WERI-Rb-1 (cell line): ENCODE measurements around the gene C1orf198.

Experiments used
- DNase-seq: peaks from one replicate; pipeline ENCODE4 v3.0.0-alpha.2; 2020
- H3K27ac ChIP-seq: fragments of 250-450 bp; sonication (Bioruptor Pico); 2 replicates; pipeline ENCODE4 v1.5.1; 2020; ENCODE audit warnings: mild to moderate bottlenecking, moderate library complexity
- H3K27me3 ChIP-seq: fragments of 250-450 bp; sonication (Bioruptor Pico); 2 replicates; pipeline ENCODE4 v1.5.1; 2021; ENCODE audit warnings: mild to moderate bottlenecking, low read depth, moderate library complexity; ENCODE audit not compliant: insufficient read depth, severe bottlenecking
- H3K36me3 ChIP-seq: fragments of 250-450 bp; sonication (Bioruptor Pico); 2 replicates; pipeline ENCODE4 v1.5.1; 2020; ENCODE audit warnings: mild to moderate bottlenecking, moderate library complexity
- H3K4me3 ChIP-seq: 2 replicates; pipeline ENCODE4 v1.5.1; 2011; ENCODE audit warnings: low read depth, mild to moderate bottlenecking, control low read depth, low read length
- H3K9me3 ChIP-seq: fragments of 250-450 bp; sonication (Bioruptor Pico); 2 replicates; pipeline ENCODE4 v1.5.1; 2021; ENCODE audit warnings: mild to moderate bottlenecking, moderate library complexity; ENCODE audit not compliant: severe bottlenecking
- TF ChIP-seq, protein P1 (sequence below): IDR thresholded peaks from 2 replicates; pipeline ENCODE4 v1.5.1; 2011; ENCODE audit warnings: low read depth, mild to moderate bottlenecking, control low read depth, inconsistent platforms, low read length

Gene C1orf198

DNA sequence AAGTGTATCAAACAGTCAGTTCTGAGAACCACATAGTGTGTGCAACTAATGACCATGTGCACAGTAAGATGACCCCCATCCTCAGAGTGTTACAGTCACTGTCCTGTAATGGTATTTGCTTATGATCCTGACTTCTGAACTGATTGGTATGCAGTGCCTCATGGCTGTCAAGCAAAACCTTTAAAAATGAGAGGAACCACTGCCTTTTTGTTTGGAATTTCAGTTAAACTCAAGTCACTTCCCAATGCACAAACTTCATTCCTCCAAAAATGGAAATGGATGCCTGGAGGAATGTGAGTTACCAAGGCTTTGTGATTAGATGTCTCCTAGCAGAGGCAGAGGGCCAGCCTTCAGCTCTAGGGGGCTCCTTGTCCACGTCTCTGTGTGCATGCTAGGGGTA, 10.5 kb downstream of the C1orf198 start:
- Histone ChIP-seq H3K27me3 (no peaks in the 10 kb centered on the region), H3K9me3 (no peaks in the 10 kb centered on the region), H3K4me3 (no peak overlapping the region), H3K27ac (no peak overlapping the region), H3K36me3 (peaks cover 54% of the 10 kb centered on the region)
- TF ChIP-seq, protein P1, sequence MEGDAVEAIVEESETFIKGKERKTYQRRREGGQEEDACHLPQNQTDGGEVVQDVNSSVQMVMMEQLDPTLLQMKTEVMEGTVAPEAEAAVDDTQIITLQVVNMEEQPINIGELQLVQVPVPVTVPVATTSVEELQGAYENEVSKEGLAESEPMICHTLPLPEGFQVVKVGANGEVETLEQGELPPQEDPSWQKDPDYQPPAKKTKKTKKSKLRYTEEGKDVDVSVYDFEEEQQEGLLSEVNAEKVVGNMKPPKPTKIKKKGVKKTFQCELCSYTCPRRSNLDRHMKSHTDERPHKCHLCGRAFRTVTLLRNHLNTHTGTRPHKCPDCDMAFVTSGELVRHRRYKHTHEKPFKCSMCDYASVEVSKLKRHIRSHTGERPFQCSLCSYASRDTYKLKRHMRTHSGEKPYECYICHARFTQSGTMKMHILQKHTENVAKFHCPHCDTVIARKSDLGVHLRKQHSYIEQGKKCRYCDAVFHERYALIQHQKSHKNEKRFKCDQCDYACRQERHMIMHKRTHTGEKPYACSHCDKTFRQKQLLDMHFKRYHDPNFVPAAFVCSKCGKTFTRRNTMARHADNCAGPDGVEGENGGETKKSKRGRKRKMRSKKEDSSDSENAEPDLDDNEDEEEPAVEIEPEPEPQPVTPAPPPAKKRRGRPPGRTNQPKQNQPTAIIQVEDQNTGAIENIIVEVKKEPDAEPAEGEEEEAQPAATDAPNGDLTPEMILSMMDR: no peak
- no peak for DNase-seq

DNA sequence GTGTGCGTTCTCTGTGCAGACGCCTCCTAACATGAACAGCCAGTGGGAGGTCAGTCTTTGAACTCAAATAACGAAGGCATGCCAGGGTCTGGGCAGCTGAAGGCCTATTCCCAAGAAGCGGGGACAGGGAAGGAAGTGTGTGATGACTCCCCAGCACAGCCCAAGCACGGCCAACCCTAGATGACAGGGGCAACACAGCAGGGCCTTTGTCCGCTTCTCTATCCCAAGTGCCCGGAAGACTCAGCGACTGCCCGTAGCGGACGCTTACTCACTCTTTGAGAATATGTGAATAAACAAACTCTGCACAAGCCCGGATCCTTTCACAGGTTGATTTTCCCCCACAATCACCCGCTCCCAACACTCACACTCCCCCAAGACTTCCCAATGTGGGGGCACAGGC, 11.2 kb downstream of the C1orf198 start:
- peaks cover 54% of the 10 kb centered on the region for H3K36me3 ChIP-seq
- DNase-seq: no peak
- H3K9me3 ChIP-seq: no peaks in the 10 kb centered on the region
- no peak overlapping the region for H3K4me3 ChIP-seq
- H3K27me3 ChIP-seq: no peaks in the 10 kb centered on the region
- TF ChIP-seq, protein P1: no peak
- H3K27ac ChIP-seq: no peak overlapping the region

DNA sequence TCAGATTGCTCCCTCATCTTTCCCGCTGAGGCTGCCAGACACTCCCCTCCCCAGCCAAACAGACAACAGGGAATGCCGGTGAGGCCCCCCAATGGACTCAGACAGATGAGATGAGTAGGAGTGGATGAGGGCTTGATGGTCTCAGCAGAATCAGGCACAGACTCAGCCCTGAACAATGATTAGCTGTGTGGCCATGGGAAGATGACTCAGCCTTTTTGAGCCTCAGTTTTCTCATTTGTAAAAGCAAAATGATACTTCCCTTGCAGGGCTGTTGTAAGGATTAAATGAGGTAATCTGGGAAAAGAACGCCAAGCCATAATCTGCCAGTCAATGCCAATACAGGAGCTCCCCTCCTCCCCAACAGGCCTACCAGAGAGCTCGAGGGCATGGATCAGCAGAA, 12.4 kb downstream of the C1orf198 start:
- Histone ChIP-seq H3K9me3 (no peaks in the 10 kb centered on the region), H3K4me3 (no peak overlapping the region), H3K27ac (no peak overlapping the region), H3K36me3 (peaks cover 55% of the 10 kb centered on the region), H3K27me3 (no peaks in the 10 kb centered on the region)
- TF ChIP-seq, protein P1: no peak
- no peak for DNase-seq

DNA sequence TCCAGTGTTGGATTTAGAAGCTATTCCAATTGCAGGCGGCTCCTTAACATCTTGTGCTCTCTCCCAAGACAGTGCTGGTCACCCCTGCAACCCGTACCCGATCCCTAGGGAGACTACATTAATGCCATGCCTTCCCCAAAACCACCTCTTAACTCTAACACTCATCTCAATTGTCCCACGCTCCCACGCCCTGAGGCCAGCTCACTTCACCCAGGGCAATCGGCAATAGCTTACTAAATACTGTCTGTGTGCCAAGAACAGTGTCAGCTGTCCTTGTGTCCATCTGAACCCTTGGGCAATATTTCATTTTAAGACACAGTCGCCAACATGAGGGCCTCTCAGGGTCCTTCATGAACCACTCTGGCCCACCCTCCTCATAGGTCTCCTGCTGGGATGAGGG, 13.9 kb downstream of the C1orf198 start:
- TF ChIP-seq, protein P1: no peak
- no peak overlapping the region for H3K27ac ChIP-seq
- peaks cover 58% of the 10 kb centered on the region for H3K36me3 ChIP-seq
- H3K27me3 ChIP-seq: no peaks in the 10 kb centered on the region
- H3K9me3 ChIP-seq: no peaks in the 10 kb centered on the region
- H3K4me3 ChIP-seq: no peak overlapping the region
- no peak for DNase-seq

DNA sequence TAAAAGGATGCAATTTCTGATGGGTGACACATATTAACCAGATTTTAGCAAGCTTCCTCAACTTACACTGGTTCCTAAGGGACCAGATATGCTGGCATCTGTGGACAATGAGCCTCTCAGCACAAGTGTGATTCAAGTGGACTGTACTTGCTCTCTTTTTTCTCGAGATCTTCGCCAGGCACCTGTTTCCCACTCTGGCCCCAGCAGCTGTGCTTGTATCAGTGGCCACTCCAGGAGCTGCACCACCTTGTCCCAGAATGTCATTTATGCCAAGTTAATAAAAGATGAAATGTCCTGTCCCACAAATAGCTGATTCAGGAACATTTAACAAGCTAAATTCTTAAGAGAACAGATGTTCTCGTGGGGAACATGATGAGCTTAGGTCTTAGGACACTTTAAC, 14.6 kb downstream of the C1orf198 start:
- TF ChIP-seq, protein P1: no peak
- no peak for DNase-seq
- no peak overlapping the region for H3K4me3 ChIP-seq
- no peaks in the 10 kb centered on the region for H3K9me3 ChIP-seq
- no peaks in the 10 kb centered on the region for H3K27me3 ChIP-seq
- peaks cover 56% of the 10 kb centered on the region for H3K36me3 ChIP-seq
- H3K27ac ChIP-seq: no peak overlapping the region

DNA sequence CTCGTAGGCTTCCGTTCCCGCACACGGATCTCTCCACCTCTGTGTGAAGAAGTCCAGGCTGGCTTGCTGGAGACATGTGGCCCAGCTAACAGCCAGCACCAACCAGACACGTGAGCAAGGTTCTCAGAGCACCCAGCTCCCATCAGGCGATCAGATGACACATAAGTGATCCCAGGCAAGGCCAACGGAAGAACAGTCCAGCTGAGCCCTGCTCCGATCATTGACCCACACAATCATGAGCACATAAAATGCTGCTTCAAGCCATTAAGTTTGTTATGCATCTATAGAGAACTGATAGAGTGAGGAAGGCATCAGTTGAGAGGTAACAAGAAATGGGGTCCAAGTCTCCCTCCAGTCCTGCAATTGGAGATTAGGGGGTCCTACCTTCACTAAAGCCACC, 15.4 kb downstream of the C1orf198 start:
- TF ChIP-seq, protein P1: no peak
- Histone ChIP-seq H3K27me3 (no peaks in the 10 kb centered on the region), H3K9me3 (no peaks in the 10 kb centered on the region), H3K4me3 (no peak overlapping the region), H3K27ac (no peak overlapping the region), H3K36me3 (peaks cover 56% of the 10 kb centered on the region)
- DNase-seq: no peak
